ENCODE measurements around the gene CLEC16A. TPM values are rescaled to one million over a fixed set of nuclear protein-coding genes. Genes with fewer than 3 reads are reported as not detected.

The CLEC16A gene
- polyA plus RNA-seq, 3 donors = 3.4 to 12.0 (median 5.8) TPM

DNA sequence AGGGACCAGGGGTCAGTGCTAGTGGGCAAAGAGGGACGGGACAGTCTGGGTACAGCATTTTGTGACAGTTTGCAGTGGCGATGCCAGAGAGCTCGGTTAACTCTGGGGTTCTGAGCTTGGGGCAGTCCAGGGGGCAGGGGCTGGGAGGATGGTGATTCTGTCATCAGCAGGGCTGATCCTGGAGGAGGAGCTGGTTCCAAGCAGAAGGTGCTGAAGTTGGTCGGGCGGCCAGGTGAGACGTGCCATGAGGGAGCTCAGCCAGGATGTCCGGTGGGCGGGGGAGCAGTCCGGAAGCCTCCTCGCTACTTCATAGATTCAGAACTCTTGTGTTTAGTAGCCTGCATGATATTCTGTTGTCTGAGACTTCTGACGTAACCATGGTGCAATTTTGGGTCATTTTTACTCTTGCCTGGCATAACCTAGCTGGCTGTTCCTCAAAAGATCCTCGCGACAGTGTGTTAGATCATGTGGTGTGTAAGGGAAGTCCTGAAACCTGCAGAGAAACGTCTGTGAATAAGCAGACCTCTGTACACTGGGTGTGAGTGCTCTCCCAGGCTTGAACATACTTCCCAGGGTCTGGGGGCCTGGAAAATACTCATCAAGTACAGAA is 122.0 kb downstream of the CLEC16A start:
- DNase-seq = peak in 1 of 3 donors; percentile 19
- intact Hi-C loops (cut with micrococcal nuclease) = no loop called here
- Histone ChIP-seq H3K79me2 (ENCODE audit: insufficient read depth, low read length) (no peaks in the 10 kb centered on the region), H3K27ac (ENCODE audit: low read depth in 1 of 2, low read length in 2 of 2) (no peak overlapping the region), H3K9me3 (replicated peaks in 1 of 2; ENCODE audit: control insufficient read depth in 1 of 2, insufficient read depth in 1 of 2, low read length in 2 of 2) (no peaks in the 10 kb centered on the region), H3K4me1 (ENCODE audit: control insufficient read depth in 1 of 2, insufficient read depth in 2 of 2, low read length in 2 of 2) (no peaks in the 10 kb centered on the region), H3K9ac (ENCODE audit: insufficient read depth, low read length, poor library complexity, severe bottlenecking) (no peak overlapping the region), H3K27me3 (ENCODE audit: control insufficient read depth in 2 of 2, insufficient read depth in 2 of 2, low read length in 2 of 2) (no peaks in the 10 kb centered on the region), H3K4me2 (replicated peaks; ENCODE audit: extremely low read depth, low read length, poor library complexity, severe bottlenecking) (no peak overlapping the region), H3K4me3 (replicated peaks in 1 of 3; ENCODE audit: low read depth in 2 of 3, low read length in 3 of 3) (no peak overlapping the region), H4K20me1 (ENCODE audit: insufficient read depth, low read length) (no peaks in the 10 kb centered on the region), H2AFZ (ENCODE audit: insufficient read depth, low read depth, low read length, poor library complexity, severe bottlenecking) (no peak overlapping the region), H3K36me3 (replicated peaks in 1 of 2; ENCODE audit: control insufficient read depth in 1 of 2, insufficient read depth in 2 of 2, low read length in 2 of 2) (peaks cover 30 to 57% of the 10 kb centered on the region in 2 donors)
- Mint-ChIP-seq H3K27ac (peak overlapping the region in 3 of 7 donors; percentile 18 to 84 (median 52)), H3K27me3 (ENCODE audit: low read depth in 3 of 3) (peaks cover 0 to 1% (median 0%) of the 10 kb centered on the region in 3 donors), H3K4me3 (no peak overlapping the region), H3K36me3 (peaks cover 74 to 77% of the 10 kb centered on the region in 2 donors), H3K9me3 (peaks cover 0 to 2% (median 0%) of the 10 kb centered on the region in 7 donors), H3K4me1 (peaks cover 12% of the 10 kb centered on the region)
- 77% methylated on average over 10 of the region's 14 CpGs for WGBS (ENCODE audit: insufficient coverage)
- no peak for TF ChIP-seq CTCF (IDR thresholded peaks at IDR 0.05)

GRCh38 chr16:11067266-11067665 is 122.9 kb downstream of the CLEC16A start:
- Mint-ChIP-seq H3K9me3 (peaks cover 0 to 2% (median 0%) of the 10 kb centered on the region in 7 donors), H3K27ac (no peak overlapping the region), H3K36me3 (peaks cover 72 to 80% of the 10 kb centered on the region in 2 donors), H3K27me3 (ENCODE audit: low read depth in 3 of 3) (peaks cover 0 to 1% (median 0%) of the 10 kb centered on the region in 3 donors), H3K4me1 (peaks cover 12% of the 10 kb centered on the region), H3K4me3 (no peak overlapping the region)
- Histone ChIP-seq H3K27me3 (ENCODE audit: control insufficient read depth in 2 of 2, insufficient read depth in 2 of 2, low read length in 2 of 2) (no peaks in the 10 kb centered on the region), H3K9ac (ENCODE audit: insufficient read depth, low read length, poor library complexity, severe bottlenecking) (no peak overlapping the region), H2AFZ (ENCODE audit: insufficient read depth, low read depth, low read length, poor library complexity, severe bottlenecking) (no peak overlapping the region), H3K27ac (ENCODE audit: low read depth in 1 of 2, low read length in 2 of 2) (no peak overlapping the region), H3K9me3 (replicated peaks in 1 of 2; ENCODE audit: control insufficient read depth in 1 of 2, insufficient read depth in 1 of 2, low read length in 2 of 2) (no peaks in the 10 kb centered on the region), H3K36me3 (replicated peaks in 1 of 2; ENCODE audit: control insufficient read depth in 1 of 2, insufficient read depth in 2 of 2, low read length in 2 of 2) (peaks cover 24 to 53% of the 10 kb centered on the region in 2 donors), H3K4me1 (ENCODE audit: control insufficient read depth in 1 of 2, insufficient read depth in 2 of 2, low read length in 2 of 2) (no peaks in the 10 kb centered on the region), H4K20me1 (ENCODE audit: insufficient read depth, low read length) (no peaks in the 10 kb centered on the region), H3K79me2 (ENCODE audit: insufficient read depth, low read length) (no peaks in the 10 kb centered on the region), H3K4me3 (replicated peaks in 1 of 3; ENCODE audit: low read depth in 2 of 3, low read length in 3 of 3) (no peak overlapping the region), H3K4me2 (replicated peaks; ENCODE audit: extremely low read depth, low read length, poor library complexity, severe bottlenecking) (no peak overlapping the region)
- intact Hi-C loops (cut with micrococcal nuclease) = no loop called here
- TF ChIP-seq CTCF (IDR thresholded peaks at IDR 0.05) = no peak
- no peak for DNase-seq
- 95% methylated on average over 7 of the region's 7 CpGs for WGBS (ENCODE audit: insufficient coverage)

Measured in CD14-positive monocyte (primary cell).